Measurements from ENCODE around the gene RBM3. TPM values are rescaled to one million over a fixed set of nuclear protein-coding genes. Genes with fewer than 3 reads are reported as not detected.

The RBM3 gene
- polyA plus RNA-seq, 1 of the 3 experiments (the other 2 are of a cell fraction): 183 TPM

DNA sequence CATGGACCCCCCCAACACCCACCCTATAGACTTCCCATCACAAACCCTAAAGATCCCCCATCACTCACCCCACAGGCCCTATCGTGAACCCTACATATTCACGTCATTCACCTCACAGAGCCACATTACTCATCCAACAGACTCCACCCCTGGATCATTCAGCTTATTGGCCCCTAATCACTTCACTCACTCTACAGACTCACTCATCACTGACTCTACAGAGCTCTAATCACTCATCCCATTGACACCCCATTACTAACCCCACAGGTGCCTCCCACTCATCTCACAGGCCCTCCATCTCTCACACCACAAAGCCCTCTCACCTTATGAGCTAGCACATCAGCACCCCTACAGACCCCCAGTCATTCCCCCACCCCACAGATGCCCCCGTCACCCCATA, 41.1 kb upstream of the RBM3 start:
- CTCF ChIA-PET: no interaction called here
- no peaks in the 10 kb centered on the region for H3K79me2 ChIP-seq (ENCODE audit: insufficient read depth)
- H3F3A ChIP-seq (replicated peaks; ENCODE audit: insufficient read depth): no peaks in the 10 kb centered on the region
- no peak overlapping the region for H3K4me2 ChIP-seq
- H3K27me3 ChIP-seq (ENCODE audit: insufficient read depth): no peaks in the 10 kb centered on the region
- no peak overlapping the region for H3K27ac ChIP-seq (ENCODE audit: low read depth in 2 of 2, low read length in 1 of 2)
- H3K36me3 ChIP-seq (replicated peaks in 1 of 2; ENCODE audit: control insufficient read depth in 1 of 2, insufficient read depth in 2 of 2, low read length in 1 of 2): no peaks in the 10 kb centered on the region
- no peak overlapping the region for H3K4me3 ChIP-seq (ENCODE audit: low read depth in 2 of 2, low read length in 1 of 2)
- no peaks in the 10 kb centered on the region for H3K9me2 ChIP-seq
- H2AFZ ChIP-seq (ENCODE audit: low read depth): no peak overlapping the region
- POLR2A ChIA-PET: no interaction called here
- DNase-seq: no peak
- 44% methylated on average over 3 of the region's 3 CpGs for WGBS (ENCODE audit: low lambda C conversion rate)
- no peak overlapping the region for H3K9ac ChIP-seq
- H3K4me1 ChIP-seq (ENCODE audit: control insufficient read depth in 1 of 2, insufficient read depth in 2 of 2, low read depth in 1 of 2, low read length in 1 of 2): no peaks in the 10 kb centered on the region
- H4K20me1 ChIP-seq (ENCODE audit: insufficient read depth): no peaks in the 10 kb centered on the region
- no peak for TF ChIP-seq GABPA (IDR thresholded peaks at IDR 0.05; ENCODE audit: low read depth)
- no peak for TF ChIP-seq NFIC (IDR thresholded peaks at IDR 0.05; ENCODE audit: borderline replicate concordance)
- TF ChIP-seq RFX5 (IDR thresholded peaks at IDR 0.05; ENCODE audit: low read length): no peak
- TF ChIP-seq, protein P1, sequence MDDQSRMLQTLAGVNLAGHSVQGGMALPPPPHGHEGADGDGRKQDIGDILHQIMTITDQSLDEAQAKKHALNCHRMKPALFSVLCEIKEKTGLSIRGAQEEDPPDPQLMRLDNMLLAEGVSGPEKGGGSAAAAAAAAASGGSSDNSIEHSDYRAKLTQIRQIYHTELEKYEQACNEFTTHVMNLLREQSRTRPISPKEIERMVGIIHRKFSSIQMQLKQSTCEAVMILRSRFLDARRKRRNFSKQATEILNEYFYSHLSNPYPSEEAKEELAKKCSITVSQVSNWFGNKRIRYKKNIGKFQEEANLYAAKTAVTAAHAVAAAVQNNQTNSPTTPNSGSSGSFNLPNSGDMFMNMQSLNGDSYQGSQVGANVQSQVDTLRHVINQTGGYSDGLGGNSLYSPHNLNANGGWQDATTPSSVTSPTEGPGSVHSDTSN (IDR thresholded peaks at IDR 0.05): no peak
- TF ChIP-seq, protein P2, sequence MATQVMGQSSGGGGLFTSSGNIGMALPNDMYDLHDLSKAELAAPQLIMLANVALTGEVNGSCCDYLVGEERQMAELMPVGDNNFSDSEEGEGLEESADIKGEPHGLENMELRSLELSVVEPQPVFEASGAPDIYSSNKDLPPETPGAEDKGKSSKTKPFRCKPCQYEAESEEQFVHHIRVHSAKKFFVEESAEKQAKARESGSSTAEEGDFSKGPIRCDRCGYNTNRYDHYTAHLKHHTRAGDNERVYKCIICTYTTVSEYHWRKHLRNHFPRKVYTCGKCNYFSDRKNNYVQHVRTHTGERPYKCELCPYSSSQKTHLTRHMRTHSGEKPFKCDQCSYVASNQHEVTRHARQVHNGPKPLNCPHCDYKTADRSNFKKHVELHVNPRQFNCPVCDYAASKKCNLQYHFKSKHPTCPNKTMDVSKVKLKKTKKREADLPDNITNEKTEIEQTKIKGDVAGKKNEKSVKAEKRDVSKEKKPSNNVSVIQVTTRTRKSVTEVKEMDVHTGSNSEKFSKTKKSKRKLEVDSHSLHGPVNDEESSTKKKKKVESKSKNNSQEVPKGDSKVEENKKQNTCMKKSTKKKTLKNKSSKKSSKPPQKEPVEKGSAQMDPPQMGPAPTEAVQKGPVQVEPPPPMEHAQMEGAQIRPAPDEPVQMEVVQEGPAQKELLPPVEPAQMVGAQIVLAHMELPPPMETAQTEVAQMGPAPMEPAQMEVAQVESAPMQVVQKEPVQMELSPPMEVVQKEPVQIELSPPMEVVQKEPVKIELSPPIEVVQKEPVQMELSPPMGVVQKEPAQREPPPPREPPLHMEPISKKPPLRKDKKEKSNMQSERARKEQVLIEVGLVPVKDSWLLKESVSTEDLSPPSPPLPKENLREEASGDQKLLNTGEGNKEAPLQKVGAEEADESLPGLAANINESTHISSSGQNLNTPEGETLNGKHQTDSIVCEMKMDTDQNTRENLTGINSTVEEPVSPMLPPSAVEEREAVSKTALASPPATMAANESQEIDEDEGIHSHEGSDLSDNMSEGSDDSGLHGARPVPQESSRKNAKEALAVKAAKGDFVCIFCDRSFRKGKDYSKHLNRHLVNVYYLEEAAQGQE (IDR thresholded peaks at IDR 0.05; ENCODE audit: low read depth, low read length): no peak
- TF ChIP-seq EP300 (IDR thresholded peaks at IDR 0.05; ENCODE audit: borderline replicate concordance in 1 of 2, low read depth in 1 of 2, low read length in 1 of 2): no peak
- TF ChIP-seq MXI1 (IDR thresholded peaks at IDR 0.05; ENCODE audit: low read depth, low read length): no peak
- TF ChIP-seq FOXM1 (IDR thresholded peaks at IDR 0.05; ENCODE audit: low read depth): no peak
- TF ChIP-seq, protein P3, sequence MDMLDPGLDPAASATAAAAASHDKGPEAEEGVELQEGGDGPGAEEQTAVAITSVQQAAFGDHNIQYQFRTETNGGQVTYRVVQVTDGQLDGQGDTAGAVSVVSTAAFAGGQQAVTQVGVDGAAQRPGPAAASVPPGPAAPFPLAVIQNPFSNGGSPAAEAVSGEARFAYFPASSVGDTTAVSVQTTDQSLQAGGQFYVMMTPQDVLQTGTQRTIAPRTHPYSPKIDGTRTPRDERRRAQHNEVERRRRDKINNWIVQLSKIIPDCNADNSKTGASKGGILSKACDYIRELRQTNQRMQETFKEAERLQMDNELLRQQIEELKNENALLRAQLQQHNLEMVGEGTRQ (IDR thresholded peaks at IDR 0.05; ENCODE audit: borderline replicate concordance, low read depth, low read length): no peak
- TF ChIP-seq RCOR1 (IDR thresholded peaks at IDR 0.05; ENCODE audit: low read length): no peak
- TF ChIP-seq FOSL2 (IDR thresholded peaks at IDR 0.05; ENCODE audit: borderline replicate concordance, low read depth): no peak
- no peak for TF ChIP-seq SIN3A (IDR thresholded peaks at IDR 0.05; ENCODE audit: borderline replicate concordance, low read depth, low read length)
- TF ChIP-seq RAD21 (IDR thresholded peaks at IDR 0.05; ENCODE audit: low read length): no peak
- no peaks in the 10 kb centered on the region for H3K9me3 ChIP-seq

Measured in SK-N-SH (cell line).